H1 (cell line): ENCODE measurements around the gene SSBP3. TPM values are rescaled to one million over a fixed set of nuclear protein-coding genes. Genes with fewer than 3 reads are reported as not detected.
A peak's percentile ranks its signal among the peaks of the same experiment; 100 is the strongest.

Experiments
- CTCF ChIA-PET: fragments of 300-600 bp; sonication (Branson Sonifier 250); formaldehyde crosslinking; loops from one replicate; lab custom pipeline; 2021; ENCODE audit not compliant: partially characterized antibody; lab: Charles Lee
- POLR2A ChIA-PET: fragments of 300-600 bp; sonication (Branson Sonifier 250); formaldehyde crosslinking; loops from one replicate; lab custom pipeline; 2021; ENCODE audit warnings: inconsistent platforms; ENCODE audit not compliant: partially characterized antibody; lab: Charles Lee
- DNase-seq, 2 experiments: peaks; one replicate each; pipeline versions ENCODE4 v3.0.0 to v3.0.0-alpha.2; 2010 to 2022; ENCODE audit warnings: low spot score in 2 of 2, low read depth in 1 of 2, mixed read lengths in 1 of 2
- FAIRE-seq: peaks from 2 replicates; lab custom pipeline; 2011; peaks lifted over from hg19 to GRCh38; lab: Jason Lieb, UNC
- H2AFZ ChIP-seq: 2 replicates; pipeline ENCODE4 v1.8.1; 2012; ENCODE audit warnings: low read length, inconsistent platforms
- H2AK5ac ChIP-seq: 2 replicates; pipeline ENCODE4 v1.6.1; 2013; ENCODE audit warnings: low read depth, low read length
- H2BK120ac ChIP-seq: replicated peaks from 2 replicates; pipeline ENCODE3; 2013; ENCODE audit warnings: low read depth, low read length, inconsistent platforms
- H2BK12ac ChIP-seq: 2 replicates; pipeline ENCODE4 v1.6.1; 2013; ENCODE audit warnings: low read depth, low read length
- H2BK15ac ChIP-seq: 2 replicates; pipeline ENCODE4 v1.6.1; 2013; ENCODE audit warnings: low read length
- H2BK20ac ChIP-seq: 2 replicates; pipeline ENCODE4 v1.6.1; 2013; ENCODE audit warnings: low read length
- H2BK5ac ChIP-seq: 2 replicates; pipeline ENCODE4 v1.6.1; 2013; ENCODE audit warnings: low read depth, low read length
- H3K14ac ChIP-seq: 2 replicates; pipeline ENCODE4 v1.6.1; 2013; ENCODE audit warnings: inconsistent platforms; ENCODE audit not compliant: insufficient read length
- H3K18ac ChIP-seq: 2 replicates; pipeline ENCODE4 v1.6.1; 2013; ENCODE audit warnings: low read length; ENCODE audit errors: extremely low read depth
- H3K23ac ChIP-seq: 2 replicates; pipeline ENCODE4 v1.6.1; 2013; ENCODE audit warnings: inconsistent platforms; ENCODE audit not compliant: insufficient read length
- H3K23me2 ChIP-seq: 2 replicates; pipeline ENCODE4 v1.6.1; 2013; ENCODE audit warnings: low read depth, low read length
- H3K27ac ChIP-seq: 2 replicates; pipeline ENCODE4 v1.6.1; 2011; ENCODE audit warnings: low read depth, low read length, inconsistent platforms
- H3K27me3 ChIP-seq, 4 experiments: replicated peaks in 1 of 4; 1 replicate in 1 of 4; 2 replicates in 3 of 4; pipeline versions ENCODE4 v1.6.1 to v1.8.1; 2011 to 2013; ENCODE audit warnings: low read length in 3 of 4, mild to moderate bottlenecking in 3 of 4, inconsistent platforms in 2 of 4, mixed read lengths in 2 of 4, moderate library complexity in 1 of 4; ENCODE audit not compliant: control insufficient read depth in 3 of 4, insufficient read depth in 3 of 4; ENCODE audit errors: extremely low read depth in 1 of 4
- H3K36me3 ChIP-seq, 4 experiments: 2 replicates each; pipeline versions ENCODE4 v1.6.1 to v1.8.1; 2011 to 2013; ENCODE audit warnings: mild to moderate bottlenecking in 4 of 4, low read length in 3 of 4, moderate library complexity in 2 of 4, control low read depth in 1 of 4, inconsistent platforms in 1 of 4; ENCODE audit not compliant: insufficient read depth in 4 of 4, control insufficient read depth in 2 of 4
- H3K4ac ChIP-seq: replicated peaks from 2 replicates; pipeline ENCODE3; 2013; ENCODE audit warnings: low read length, low read depth, mixed read lengths, inconsistent platforms; ENCODE audit not compliant: insufficient read length
- H3K4me1 ChIP-seq, 4 experiments: replicated peaks in 1 of 4; 1 replicate in 1 of 4; 2 replicates in 3 of 4; pipeline versions ENCODE4 v1.6.1 to v1.8.1; 2011 to 2013; ENCODE audit warnings: low read length in 3 of 4, inconsistent platforms in 2 of 4, mixed read lengths in 1 of 4; ENCODE audit not compliant: insufficient read depth in 4 of 4, control insufficient read depth in 3 of 4
- H3K4me2 ChIP-seq, 2 experiments: 2 replicates each; pipeline versions ENCODE4 v1.6.1 to v1.8.1; 2011 to 2013; ENCODE audit warnings: low read depth in 2 of 2, low read length in 2 of 2, control low read depth in 1 of 2, inconsistent platforms in 1 of 2, mild to moderate bottlenecking in 1 of 2; ENCODE audit not compliant: insufficient read depth in 1 of 2
- H3K4me3 ChIP-seq, 4 experiments: fragments of 200-600, 300-600 bp in 1 of 4; sonication (generic), shearing (Covaris generic), sonication (Bioruptor Twin) in 1 of 4; 2 replicates each; pipeline versions ENCODE4 v1.5.1 to v1.8.1; 2011 to 2016; ENCODE audit warnings: low read length in 4 of 4, low read depth in 3 of 4, control low read depth in 2 of 4, inconsistent platforms in 2 of 4, mild to moderate bottlenecking in 2 of 4, mixed read lengths in 1 of 4, moderate library complexity in 1 of 4; ENCODE audit not compliant: insufficient read depth in 2 of 4; ENCODE audit errors: extremely low read depth in 1 of 4
- H3K56ac ChIP-seq: replicated peaks from 2 replicates; pipeline ENCODE3; 2013; ENCODE audit warnings: low read depth, mild to moderate bottlenecking, mixed read lengths, low read length, inconsistent platforms; ENCODE audit not compliant: insufficient read length
- H3K79me1 ChIP-seq: 2 replicates; pipeline ENCODE4 v1.6.1; 2013; ENCODE audit warnings: low read depth, low read length, control low read depth
- H3K79me2 ChIP-seq, 2 experiments: 2 replicates each; pipeline versions ENCODE4 v1.6.1 to v1.8.1; 2012 to 2013; ENCODE audit warnings: low read length in 2 of 2, mild to moderate bottlenecking in 2 of 2, inconsistent platforms in 1 of 2; ENCODE audit not compliant: insufficient read depth in 2 of 2, control insufficient read depth in 1 of 2
- H3K9ac ChIP-seq, 4 experiments: replicated peaks in 1 of 4; 1 replicate in 1 of 4; 2 replicates in 3 of 4; pipeline versions ENCODE4 v1.6.1 to v1.8.1; 2011 to 2013; ENCODE audit warnings: low read depth in 3 of 4, low read length in 3 of 4, control low read depth in 2 of 4, mild to moderate bottlenecking in 2 of 4, moderate library complexity in 2 of 4, inconsistent platforms in 1 of 4; ENCODE audit errors: extremely low read depth in 1 of 4
- H3K9me3 ChIP-seq, 2 experiments: 2 replicates each; pipeline versions ENCODE4 v1.6.1 to v1.8.1; 2012 to 2013; ENCODE audit warnings: mild to moderate bottlenecking in 2 of 2, moderate library complexity in 2 of 2, control low read depth in 1 of 2, inconsistent platforms in 1 of 2, low read depth in 1 of 2, low read length in 1 of 2, mixed read lengths in 1 of 2; ENCODE audit not compliant: insufficient read depth in 2 of 2
- H4K20me1 ChIP-seq, 2 experiments: replicated peaks in 1 of 2; 2 replicates each; pipeline versions ENCODE3 to v1.8.1; 2011 to 2013; ENCODE audit warnings: inconsistent platforms in 2 of 2, low read length in 2 of 2, mild to moderate bottlenecking in 1 of 2; ENCODE audit not compliant: insufficient read depth in 2 of 2, control insufficient read depth in 1 of 2
- H4K5ac ChIP-seq: 2 replicates; pipeline ENCODE4 v1.6.1; 2013; ENCODE audit warnings: low read length, low read depth, mixed read lengths, inconsistent platforms; ENCODE audit not compliant: insufficient read length
- H4K8ac ChIP-seq: 2 replicates; pipeline ENCODE4 v1.8.0; 2013; ENCODE audit warnings: mild to moderate bottlenecking, moderate library complexity, low read length, inconsistent platforms; ENCODE audit not compliant: insufficient read depth; ENCODE audit errors: extremely low read depth
- H4K91ac ChIP-seq: replicated peaks from 2 replicates; pipeline ENCODE3; 2013; ENCODE audit warnings: low read length, mixed read lengths, inconsistent platforms; ENCODE audit not compliant: insufficient read length
- ASH2L ChIP-seq: fragments of 200-600, 300-600 bp; sonication (generic); IDR thresholded peaks from one replicate; pipeline ENCODE4 v1.7.1; 2017; ENCODE audit warnings: low read length
- BCL11A ChIP-seq, 2 experiments: IDR thresholded peaks; one replicate each; pipeline ENCODE4 v1.6.1; 2011; ENCODE audit warnings: low read depth in 2 of 2, low read length in 2 of 2, mild to moderate bottlenecking in 2 of 2
- FOSL1 ChIP-seq: IDR thresholded peaks from 2 replicates; pipeline ENCODE4 v1.6.1; 2011; ENCODE audit warnings: mild to moderate bottlenecking, low read depth, low read length, moderate library complexity; ENCODE audit not compliant: insufficient read depth
- HDAC2 ChIP-seq, 2 experiments: fragments of 300-600 bp in 1 of 2; sonication (generic) in 1 of 2; IDR thresholded peaks; 2 replicates each; pipeline ENCODE4 v1.6.1; 2011 to 2012; ENCODE audit warnings: low read depth in 2 of 2, low read length in 2 of 2, mild to moderate bottlenecking in 2 of 2, moderate library complexity in 2 of 2, borderline replicate concordance in 1 of 2, inconsistent platforms in 1 of 2
- KDM4A ChIP-seq: IDR thresholded peaks from one replicate; pipeline ENCODE4 v1.7.1; 2012; ENCODE audit warnings: low read depth, mild to moderate bottlenecking, moderate library complexity, low read length, inconsistent platforms; ENCODE audit not compliant: severe bottlenecking
- MAFK ChIP-seq: IDR thresholded peaks from 2 replicates; pipeline ENCODE4 v1.6.1; 2012; ENCODE audit warnings: low read depth, mild to moderate bottlenecking, improper control_type of control experiment, low read length
- MAX ChIP-seq: IDR thresholded peaks from 2 replicates; pipeline ENCODE4 v1.6.1; 2012; ENCODE audit warnings: inconsistent platforms
- NANOG ChIP-seq: IDR thresholded peaks from 2 replicates; pipeline ENCODE4 v1.6.1; 2011; ENCODE audit warnings: low read length, low read depth, mild to moderate bottlenecking, inconsistent platforms; ENCODE audit not compliant: insufficient read depth, poor library complexity, severe bottlenecking
- NRF1 ChIP-seq: IDR thresholded peaks from 2 replicates; pipeline ENCODE4 v1.6.1; 2011; ENCODE audit warnings: mild to moderate bottlenecking, low read depth, low read length, improper control_type of control experiment
- POLR2A ChIP-seq, 2 experiments: IDR thresholded peaks; 1 replicate in 1 of 2; 2 replicates in 1 of 2; pipeline ENCODE4 v1.6.1; 2011; ENCODE audit warnings: low read depth in 2 of 2, low read length in 2 of 2, mild to moderate bottlenecking in 2 of 2; ENCODE audit errors: control extremely low read depth in 1 of 2
- RAD21 ChIP-seq, 2 experiments: IDR thresholded peaks in 1 of 2; conservative IDR thresholded peaks in 1 of 2; 2 replicates each; pipeline ENCODE4 v1.6.1; 2011; ENCODE audit warnings: low read depth in 2 of 2, low read length in 2 of 2, improper control_type of control experiment in 1 of 2, inconsistent platforms in 1 of 2, mild to moderate bottlenecking in 1 of 2, moderate library complexity in 1 of 2
- SIRT6 ChIP-seq: IDR thresholded peaks from one replicate; pipeline ENCODE4 v1.7.1; 2012; ENCODE audit warnings: low read length, inconsistent platforms
- SIX5 ChIP-seq: IDR thresholded peaks from 2 replicates; pipeline ENCODE4 v1.6.1; 2011; ENCODE audit warnings: mild to moderate bottlenecking, low read depth, low read length
- TAF7 ChIP-seq: optimal IDR thresholded peaks from 2 replicates; pipeline ENCODE3; 2011; ENCODE audit warnings: low read depth, mild to moderate bottlenecking, inconsistent platforms, low read length, moderate library complexity, borderline replicate concordance
- WGBS, 2 experiments: shearing (Covaris generic) in 1 of 2; methylation state at CpG; one replicate each; pipeline versions ENCODE4 v1.1.6 to v1.1.7; 2013 to 2015; ENCODE audit warnings: low lambda C conversion rate in 2 of 2, mixed read lengths in 2 of 2, inconsistent platforms in 1 of 2, low coverage in 1 of 2, missing lambda C conversion rate in 1 of 2; ENCODE audit not compliant: insufficient replicate concordance in 2 of 2, insufficient coverage in 1 of 2, insufficient read length in 1 of 2; ENCODE audit errors: extremely low coverage in 1 of 2, missing lambda C conversion rate in 1 of 2; 5-methylcytosine and 5-hydroxymethylcytosine counted together
- polyA plus RNA-seq, 7 experiments: library from polyadenylated mRNA; depleted of rRNA in 3 of 7; stranded (reverse) in 5 of 7; unstranded in 2 of 7; fragments of >200 nt in 5 of 7; fragments of 200-250 nt in 2 of 7; gene quantifications; 1 replicate in 5 of 7; 2 replicates in 1 of 7; 4 replicates in 1 of 7; pipeline versions ENCODE4 v1.2.1 to v1.2.3, GENCODE V29; 2011 to 2013; ENCODE audit warnings: missing spikeins in 2 of 7, mixed read lengths in 2 of 7
- total RNA-seq: library from RNA; stranded (reverse); fragmentation: NEBNext Ultra II Directional; extraction: Animal tissue kit (Norgen Biotek cat#: 25700); gene quantifications from 2 replicates; pipeline ENCODE4 v1.2.1, GENCODE V29; 2021

The SSBP3 gene
- total and polyA plus RNA-seq, 2 of the 8 experiments (the other 6 are each of a cell fraction or from before 2014, with no cell fraction given) = 99.7 to 133 TPM

GRCh38 chr1:54323921-54324250, 82.3 kb downstream of the SSBP3 start:
- H2BK12ac ChIP-seq = no peak overlapping the region
- no peak overlapping the region for H3K4me3 ChIP-seq
- no peak overlapping the region for H3K56ac ChIP-seq
- H3K27me3 ChIP-seq = no peaks in the 10 kb centered on the region
- peaks cover 5 to 99% of the 10 kb centered on the region in 2 experiments for H3K79me2 ChIP-seq
- no peak overlapping the region for H2BK5ac ChIP-seq
- H3K4ac ChIP-seq = no peak overlapping the region
- 90% methylated on average over 6 of the region's 6 CpGs; no CpG with 5 or more reads in 1 of the 2 experiments for WGBS, 2 experiments
- DNase-seq = no peak
- no peaks in the 10 kb centered on the region for H3K23me2 ChIP-seq
- H2AFZ ChIP-seq = no peak overlapping the region
- no peak overlapping the region for H2BK120ac ChIP-seq
- no peak overlapping the region for H3K27ac ChIP-seq
- no peak overlapping the region for H2BK20ac ChIP-seq
- peaks cover 20 to 34% of the 10 kb centered on the region in 2 experiments for H4K20me1 ChIP-seq
- CTCF ChIA-PET = interaction anchor here (0.7 to 4.7 kb wide), 11 partner anchors 9 to 68 kb away, joined by 3 to 44 read pairs (median 5); no protein-coding TSS in a partner anchor
- no peak overlapping the region for H4K91ac ChIP-seq
- H3K9ac ChIP-seq = no peak overlapping the region
- H4K5ac ChIP-seq = no peak overlapping the region
- peaks cover 27 to 49% (median 38%) of the 10 kb centered on the region in 4 experiments for H3K4me1 ChIP-seq
- no peak overlapping the region for H4K8ac ChIP-seq
- POLR2A ChIA-PET = interaction anchor here (0.8 to 2.6 kb wide), 6 partner anchors 8 to 53 kb away, joined by 3 to 9 read pairs (median 4); no protein-coding TSS in a partner anchor
- no peaks in the 10 kb centered on the region; a peak in 1 of 8 replicates for H3K36me3 ChIP-seq
- H3K79me1 ChIP-seq = peaks cover 40% of the 10 kb centered on the region
- no peak overlapping the region for H3K4me2 ChIP-seq
- H3K18ac ChIP-seq = peak overlapping the region; percentile 21; the same call in 1 of the 2 replicates
- no peak overlapping the region for H2AK5ac ChIP-seq
- no peaks in the 10 kb centered on the region for H3K9me3 ChIP-seq
- no peak for FAIRE-seq
- no peak overlapping the region for H3K23ac ChIP-seq
- no peak overlapping the region for H2BK15ac ChIP-seq
- no peak overlapping the region for H3K14ac ChIP-seq
- no peak for TF ChIP-seq KDM4A
- TF ChIP-seq BCL11A (IDR thresholded peaks at IDR 0.05; ENCODE audit: low read depth in 2 of 2, low read length in 2 of 2) = no peak
- TF ChIP-seq MAX = no peak
- no peak for TF ChIP-seq FOSL1
- TF ChIP-seq ASH2L = no peak
- no peak for TF ChIP-seq NRF1
- TF ChIP-seq HDAC2 (IDR thresholded peaks at IDR 0.05; ENCODE audit: borderline replicate concordance in 1 of 2, low read depth in 2 of 2, low read length in 2 of 2) = no peak
- TF ChIP-seq NANOG = no peak
- no peak for TF ChIP-seq SIRT6
- no peak for TF ChIP-seq SIX5
- TF ChIP-seq RAD21 (IDR thresholded peaks at IDR 0.05 in 1 of 2, conservative IDR thresholded peaks at IDR 0.05 in 1 of 2; ENCODE audit: low read depth in 2 of 2, low read length in 2 of 2) = no peak
- TF ChIP-seq MAFK = no peak
- TF ChIP-seq POLR2A (IDR thresholded peaks at IDR 0.05; ENCODE audit: control extremely low read depth in 1 of 2, low read depth in 2 of 2, low read length in 2 of 2) = no peak
- TF ChIP-seq TAF7 = no peak
